Stimulated activated CD4-positive, alpha-beta T cell treated with anti-CD3 and anti-CD28 coated beads, TNF-alpha, amount 100 ng/mL, for 48 hours (primary cell): ENCODE results near the gene CRPPA.
"Not testable (repeated sequence)": the region's sequence is repeated elsewhere in the genome, so short reads cannot be mapped to it uniquely, and the experiment has no call there.

ENCODE experiments used
- DNase-seq, 3 donors: peaks; one replicate each; pipeline ENCODE4 v3.0.0-alpha.2; 2020; ENCODE audit warnings: low read depth in 3 of 3

Gene CRPPA

GRCh38 chr7:16421333-16422102 is at the start of gene CRPPA:
Gene CRPPA (minus strand): TSS chr7:16421538. CDS start chr7:16421322, 216 bp downstream.
- peak in 1 of 3 donors; percentile 27 for DNase-seq

GRCh38 chr7:16465469-16466361 is 44.4 kb upstream of the CRPPA start, which contains the start of gene SOSTDC1:
Gene SOSTDC1 (minus strand): TSS chr7:16465738. CDS start chr7:16465668, 70 bp downstream.
- no peak for DNase-seq

DNA sequence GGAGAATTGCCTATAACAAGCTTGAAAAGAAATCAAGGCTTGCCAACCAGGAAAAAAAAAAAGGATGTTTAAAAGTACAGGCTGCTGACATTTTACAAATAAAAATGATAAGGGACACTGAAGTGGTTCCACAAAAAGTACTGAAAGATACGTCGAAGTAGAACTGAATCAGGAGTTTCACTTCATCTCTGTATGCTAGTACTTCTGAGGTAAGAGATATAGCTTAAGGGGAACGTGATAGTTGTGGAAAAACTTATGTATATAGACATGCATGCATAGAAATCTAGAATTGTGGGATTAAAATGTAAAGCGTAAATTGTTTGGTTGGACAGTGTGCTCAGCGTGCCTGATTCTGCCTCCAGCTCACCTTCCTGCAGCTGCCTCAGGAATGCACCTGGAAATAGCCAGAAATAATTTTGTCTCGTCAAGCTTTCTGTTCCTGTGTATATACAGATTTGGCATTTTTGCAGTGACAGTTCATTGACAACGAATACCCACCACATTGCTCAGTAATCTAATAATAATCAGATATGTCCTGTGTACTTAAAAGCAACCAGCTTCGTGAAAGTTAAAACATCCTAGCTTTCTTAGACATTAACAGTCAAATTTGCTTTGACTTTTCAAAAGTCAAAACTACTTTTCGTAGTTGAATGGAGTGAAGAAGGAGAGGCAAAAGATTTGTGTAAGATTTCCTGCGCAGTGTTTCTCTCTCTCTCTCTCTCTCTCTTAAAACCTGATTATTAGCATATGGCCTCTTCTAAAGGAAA is 42.8 kb upstream of the CRPPA start:
- no peak for DNase-seq

DNA sequence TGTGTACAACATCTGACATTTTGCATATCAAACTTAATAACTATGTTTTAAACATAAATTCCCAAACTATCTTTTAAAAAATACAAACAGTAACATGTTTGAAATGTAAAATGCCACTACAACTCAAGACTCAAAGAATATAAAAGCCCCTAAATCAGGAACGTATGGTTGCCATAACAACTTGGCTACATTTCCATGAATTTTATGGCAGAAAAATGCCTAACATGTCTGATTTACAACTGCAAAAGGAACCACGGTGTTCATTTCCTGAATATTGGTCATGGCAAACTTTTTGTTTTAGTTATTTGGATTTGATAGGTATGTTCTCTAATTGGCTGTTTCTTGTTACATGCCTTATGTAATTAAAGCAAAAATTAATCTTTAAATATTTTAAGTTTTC is 42.2 kb upstream of the CRPPA start:
- DNase-seq: no peak

- no peak for DNase-seq
Measured at GRCh38 chr7:16462431-16462889, 41.1 kb upstream of the CRPPA start.

- no peak for DNase-seq
Measured at GRCh38 chr7:16460789-16461493, 39.6 kb upstream of the CRPPA start.

DNA sequence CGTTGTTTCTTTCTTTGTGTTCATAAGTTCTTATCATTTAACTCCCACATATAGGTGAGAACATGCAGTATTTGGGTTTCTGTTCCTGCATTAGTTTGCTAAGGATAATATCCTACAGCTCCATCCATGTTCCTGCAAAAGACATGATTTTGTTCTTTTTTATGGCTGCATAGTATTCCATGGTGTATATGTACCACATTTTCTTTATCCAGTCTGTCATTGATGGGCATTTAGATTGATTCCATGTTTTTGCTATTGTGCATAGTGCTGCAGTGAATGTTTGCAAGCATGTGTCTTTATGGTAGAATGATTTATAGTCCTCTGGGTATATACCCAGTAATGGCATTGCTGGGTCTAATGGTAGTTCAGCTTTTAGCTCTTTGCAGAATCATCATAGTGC is 35.0 kb upstream of the CRPPA start:
- DNase-seq: not testable (repeated sequence)

GRCh38 chr7:16455591-16455990 is 34.3 kb upstream of the CRPPA start:
- DNase-seq: no peak

GRCh38 chr7:16450366-16450765 is 29.0 kb upstream of the CRPPA start:
- no peak for DNase-seq

GRCh38 chr7:16447876-16448275 is 26.5 kb upstream of the CRPPA start:
- DNase-seq: no peak

GRCh38 chr7:16446508-16446907 is 25.2 kb upstream of the CRPPA start:
- no peak for DNase-seq

- not testable (repeated sequence) for DNase-seq
Measured at GRCh38 chr7:16443871-16444270, 22.5 kb upstream of the CRPPA start.

DNA sequence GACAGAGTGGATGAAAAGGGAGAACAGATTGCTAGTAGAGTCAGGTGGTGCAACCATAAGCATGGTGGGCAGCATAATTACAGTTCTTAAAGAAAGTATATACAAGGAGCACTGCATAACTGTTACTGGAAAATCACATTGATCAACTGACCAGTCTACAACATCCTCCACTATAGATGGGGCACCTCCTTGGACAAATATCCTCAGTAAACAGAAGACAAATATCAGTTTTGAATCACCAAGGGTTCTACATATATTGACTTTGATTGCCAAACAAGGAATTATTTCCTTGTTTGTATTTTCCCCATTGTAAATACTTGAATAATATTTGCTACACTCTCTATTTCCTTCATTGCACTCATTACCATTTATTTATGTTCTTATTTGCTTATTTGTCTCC is 17.6 kb upstream of the CRPPA start:
- no peak for DNase-seq

GRCh38 chr7:16436306-16436705 is 15.0 kb upstream of the CRPPA start:
- no peak for DNase-seq

- DNase-seq: no peak
Measured at GRCh38 chr7:16433568-16434122, 12.3 kb upstream of the CRPPA start.

DNA sequence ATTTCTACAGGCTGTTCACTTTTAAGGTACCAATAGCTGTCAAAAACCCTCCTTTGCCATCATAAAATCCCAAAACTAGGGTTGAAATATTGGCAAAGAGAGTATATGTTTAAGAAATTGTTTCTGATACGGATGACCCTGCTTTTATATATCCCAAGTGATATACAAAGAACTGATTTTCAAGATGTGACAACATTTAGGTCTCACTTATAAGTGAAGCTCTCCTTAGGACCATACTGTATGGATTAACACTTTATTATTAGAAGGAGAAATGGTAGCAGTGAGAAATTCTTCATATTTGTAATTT is 11.0 kb upstream of the CRPPA start:
- DNase-seq: no peak

GRCh38 chr7:16431646-16432424 is 10.5 kb upstream of the CRPPA start:
- DNase-seq: no peak

- no peak for DNase-seq
Measured at GRCh38 chr7:16430133-16430532, 8.8 kb upstream of the CRPPA start.

GRCh38 chr7:16428672-16429071 is 7.3 kb upstream of the CRPPA start:
- no peak for DNase-seq

- DNase-seq: no peak
Measured at GRCh38 chr7:16428182-16428581, 6.8 kb upstream of the CRPPA start.
